HG02943 (cell line): ENCODE measurements around the gene CMTR1.

Source experiments
- ATAC-seq: cut with Tn5 transposase; IDR thresholded peaks from one replicate; pipeline ENCODE4 v1.9.1; 2021; ENCODE audit warnings: mild to moderate bottlenecking, low read depth, moderate library complexity; ENCODE audit not compliant: unreplicated experiment

CMTR1 gene

GRCh38 chr6:37525460-37526357 is 92.7 kb downstream of the CMTR1 start:
- no peak for ATAC-seq

GRCh38 chr6:37528541-37528940 is 95.5 kb downstream of the CMTR1 start:
- ATAC-seq, result no peak

DNA sequence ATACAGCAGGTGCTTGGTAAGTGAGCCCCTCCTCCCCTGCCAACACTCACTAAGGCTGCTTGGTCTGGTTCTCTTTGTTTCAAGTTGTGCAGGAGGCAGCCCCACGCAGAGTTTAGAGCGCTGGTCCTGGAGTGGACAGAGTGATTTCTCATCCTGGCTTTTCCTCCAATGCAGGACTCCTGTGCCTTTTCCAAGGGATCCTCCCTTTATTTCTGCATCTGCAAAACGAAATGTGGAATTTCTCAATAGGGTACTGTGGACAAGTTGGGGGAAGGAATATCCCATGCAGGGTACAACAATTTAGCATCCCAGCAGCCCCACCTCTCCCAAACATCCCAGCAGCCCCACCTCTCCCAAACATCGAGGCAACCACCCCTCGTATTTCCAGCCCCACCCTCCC is 97.3 kb downstream of the CMTR1 start:
- no peak for ATAC-seq

- no peak for ATAC-seq
Measured at GRCh38 chr6:37531026-37531425, 98.0 kb downstream of the CMTR1 start.
